H1 (cell line): ENCODE data around the gene LRRC23.
"Not testable (repeated sequence)": the region's sequence is repeated elsewhere in the genome, so short reads cannot be mapped to it uniquely, and the experiment has no call there.

ENCODE experiments used
- BACH1 ChIP-seq: IDR thresholded peaks from 2 replicates; pipeline ENCODE4 v1.6.1; 2012; ENCODE audit warnings: low read length, improper control_type of control experiment
- EZH2 ChIP-seq: fragments of 200-600 bp; sonication (generic); IDR thresholded peaks from 2 replicates; pipeline ENCODE4 v1.7.1; 2012; ENCODE audit warnings: low read depth, mild to moderate bottlenecking, moderate library complexity, low read length, inconsistent platforms; ENCODE audit not compliant: severe bottlenecking
- FOSL1 ChIP-seq: IDR thresholded peaks from 2 replicates; pipeline ENCODE4 v1.6.1; 2011; ENCODE audit warnings: mild to moderate bottlenecking, low read depth, low read length, moderate library complexity; ENCODE audit not compliant: insufficient read depth
- KDM1A ChIP-seq: fragments of 200-600, 300-600 bp; sonication (generic); IDR thresholded peaks from 2 replicates; pipeline ENCODE4 v1.7.1; 2016; ENCODE audit warnings: mild to moderate bottlenecking, low read length, borderline replicate concordance
- MAFK ChIP-seq: IDR thresholded peaks from 2 replicates; pipeline ENCODE4 v1.6.1; 2012; ENCODE audit warnings: low read depth, mild to moderate bottlenecking, improper control_type of control experiment, low read length
- POLR2A ChIP-seq, 2 experiments: IDR thresholded peaks; 1 replicate in 1 of 2; 2 replicates in 1 of 2; pipeline ENCODE4 v1.6.1; 2011; ENCODE audit warnings: low read depth in 2 of 2, low read length in 2 of 2, mild to moderate bottlenecking in 2 of 2; ENCODE audit errors: control extremely low read depth in 1 of 2
- POLR2AphosphoS5 ChIP-seq: IDR thresholded peaks from 2 replicates; pipeline ENCODE4 v1.6.1; 2011; ENCODE audit warnings: low read depth, low read length
- RAD21 ChIP-seq, 2 experiments: IDR thresholded peaks in 1 of 2; conservative IDR thresholded peaks in 1 of 2; 2 replicates each; pipeline ENCODE4 v1.6.1; 2011; ENCODE audit warnings: low read depth in 2 of 2, low read length in 2 of 2, improper control_type of control experiment in 1 of 2, inconsistent platforms in 1 of 2, mild to moderate bottlenecking in 1 of 2, moderate library complexity in 1 of 2
- RBBP5 ChIP-seq: IDR thresholded peaks from 2 replicates; pipeline ENCODE4 v1.7.1; 2012; ENCODE audit warnings: low read depth, mild to moderate bottlenecking, inconsistent platforms, low read length, moderate library complexity, borderline replicate concordance
- SIRT6 ChIP-seq: IDR thresholded peaks from one replicate; pipeline ENCODE4 v1.7.1; 2012; ENCODE audit warnings: low read length, inconsistent platforms
- SRF ChIP-seq: IDR thresholded peaks from 2 replicates; pipeline ENCODE4 v1.6.1; 2011; ENCODE audit warnings: mild to moderate bottlenecking, low read depth, low read length, moderate library complexity
- TAF1 ChIP-seq: IDR thresholded peaks from 2 replicates; pipeline ENCODE4 v1.6.1; 2011; ENCODE audit warnings: mild to moderate bottlenecking, low read depth, low read length
- TBP ChIP-seq: IDR thresholded peaks from 2 replicates; pipeline ENCODE4 v1.6.1; 2011; ENCODE audit warnings: low read depth, low read length, improper control_type of control experiment
- TF ChIP-seq, protein P1 (sequence below), 3 experiments: IDR thresholded peaks; 1 replicate in 2 of 3; 2 replicates in 1 of 3; pipeline versions ENCODE4 v1.5.1 to v1.6.1; 2011; ENCODE audit warnings: low read length in 3 of 3, mild to moderate bottlenecking in 3 of 3, inconsistent platforms in 2 of 3, low read depth in 1 of 3, moderate library complexity in 1 of 3; ENCODE audit not compliant: insufficient read depth in 1 of 3; ENCODE audit errors: control extremely low read depth in 1 of 3

- TF ChIP-seq, protein P1, sequence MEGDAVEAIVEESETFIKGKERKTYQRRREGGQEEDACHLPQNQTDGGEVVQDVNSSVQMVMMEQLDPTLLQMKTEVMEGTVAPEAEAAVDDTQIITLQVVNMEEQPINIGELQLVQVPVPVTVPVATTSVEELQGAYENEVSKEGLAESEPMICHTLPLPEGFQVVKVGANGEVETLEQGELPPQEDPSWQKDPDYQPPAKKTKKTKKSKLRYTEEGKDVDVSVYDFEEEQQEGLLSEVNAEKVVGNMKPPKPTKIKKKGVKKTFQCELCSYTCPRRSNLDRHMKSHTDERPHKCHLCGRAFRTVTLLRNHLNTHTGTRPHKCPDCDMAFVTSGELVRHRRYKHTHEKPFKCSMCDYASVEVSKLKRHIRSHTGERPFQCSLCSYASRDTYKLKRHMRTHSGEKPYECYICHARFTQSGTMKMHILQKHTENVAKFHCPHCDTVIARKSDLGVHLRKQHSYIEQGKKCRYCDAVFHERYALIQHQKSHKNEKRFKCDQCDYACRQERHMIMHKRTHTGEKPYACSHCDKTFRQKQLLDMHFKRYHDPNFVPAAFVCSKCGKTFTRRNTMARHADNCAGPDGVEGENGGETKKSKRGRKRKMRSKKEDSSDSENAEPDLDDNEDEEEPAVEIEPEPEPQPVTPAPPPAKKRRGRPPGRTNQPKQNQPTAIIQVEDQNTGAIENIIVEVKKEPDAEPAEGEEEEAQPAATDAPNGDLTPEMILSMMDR (IDR thresholded peaks at IDR 0.05; ENCODE audit: control extremely low read depth in 1 of 3, insufficient read depth in 1 of 3, low read depth in 1 of 3, low read length in 3 of 3) = not testable (repeated sequence)
- not testable (repeated sequence) for TF ChIP-seq POLR2A (IDR thresholded peaks at IDR 0.05; ENCODE audit: control extremely low read depth in 1 of 2, low read depth in 2 of 2, low read length in 2 of 2); KDM1A; TBP; SIRT6; BACH1; RBBP5; SRF; POLR2AphosphoS5; EZH2; FOSL1; MAFK; TAF1; RAD21 (IDR thresholded peaks at IDR 0.05 in 1 of 2, conservative IDR thresholded peaks at IDR 0.05 in 1 of 2; ENCODE audit: low read depth in 2 of 2, low read length in 2 of 2)
These were observed 3.5 kb downstream of the LRRC23 start for GRCh38 chr12:6908141-6908540.
